ENCODE results near the gene TRAF2.

GRCh38 chr9:136875155-136875554, 11.2 kb upstream of the TRAF2 start:
- TF ChIP-seq CTCF (IDR thresholded peaks at IDR 0.05) (no peak), POLR2A (IDR thresholded peaks at IDR 0.05) (no peak)
